ENCODE data around the gene ACOT11. TPM values are rescaled to one million over a fixed set of nuclear protein-coding genes. Genes with fewer than 3 reads are reported as not detected.

ACOT11 gene
- polyA plus RNA-seq, 1 donor from 2014 or later: not detected

DNA sequence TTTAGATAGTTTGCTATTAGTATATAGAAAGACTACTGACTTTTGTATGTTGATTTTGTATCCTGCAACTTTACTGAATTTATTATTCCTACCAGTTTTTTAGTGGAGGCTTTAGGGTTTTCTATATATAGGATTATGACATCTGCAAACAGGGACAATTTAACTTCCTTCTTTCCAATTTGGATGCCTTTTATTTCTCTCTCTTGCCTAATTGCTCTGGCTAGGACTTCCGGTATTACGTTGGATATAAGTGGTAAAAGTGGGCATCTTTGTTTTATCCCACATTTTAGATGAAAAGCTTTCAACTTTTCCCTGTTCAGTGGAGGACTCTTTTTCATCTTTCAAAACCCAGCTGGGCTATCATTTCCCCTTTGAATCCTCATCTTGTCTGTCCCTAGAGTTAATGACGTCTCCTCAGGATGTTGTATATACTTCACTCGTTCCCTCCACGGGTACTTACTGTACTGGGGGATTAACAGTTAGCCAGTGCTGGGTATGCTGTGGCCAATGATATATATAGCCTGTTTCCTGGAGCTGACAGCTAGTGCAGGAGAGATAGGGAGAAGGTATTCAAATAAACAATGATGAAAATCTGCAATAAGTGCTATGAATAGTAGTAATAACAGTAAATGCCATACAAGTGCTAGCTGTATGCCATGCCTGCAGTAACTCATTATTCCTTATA, 9.8 kb downstream of the ACOT11 start:
- H3K27ac ChIP-seq (ENCODE audit: low read length): no peak overlapping the region
- H3K4me3 ChIP-seq (ENCODE audit: low read length): no peak overlapping the region
- no peak overlapping the region for H2AFZ ChIP-seq (ENCODE audit: low read depth, low read length)
- TF ChIP-seq SMC3 (conservative IDR thresholded peaks at IDR 0.05; ENCODE audit: poor library complexity) (no peak), TAF1 (IDR thresholded peaks at IDR 0.05; ENCODE audit: low read depth) (no peak), MXI1 (conservative IDR thresholded peaks at IDR 0.05; ENCODE audit: poor library complexity, severe bottlenecking) (no peak), EP300 (conservative IDR thresholded peaks at IDR 0.05; ENCODE audit: poor library complexity, severe bottlenecking) (no peak), POLR2AphosphoS5 (IDR thresholded peaks at IDR 0.05) (no peak), RAD21 (conservative IDR thresholded peaks at IDR 0.05) (no peak), EZH2 (IDR thresholded peaks at IDR 0.05; ENCODE audit: borderline replicate concordance, insufficient read depth, low read length, poor library complexity, severe bottlenecking) (no peak)
- TF ChIP-seq, protein P1, sequence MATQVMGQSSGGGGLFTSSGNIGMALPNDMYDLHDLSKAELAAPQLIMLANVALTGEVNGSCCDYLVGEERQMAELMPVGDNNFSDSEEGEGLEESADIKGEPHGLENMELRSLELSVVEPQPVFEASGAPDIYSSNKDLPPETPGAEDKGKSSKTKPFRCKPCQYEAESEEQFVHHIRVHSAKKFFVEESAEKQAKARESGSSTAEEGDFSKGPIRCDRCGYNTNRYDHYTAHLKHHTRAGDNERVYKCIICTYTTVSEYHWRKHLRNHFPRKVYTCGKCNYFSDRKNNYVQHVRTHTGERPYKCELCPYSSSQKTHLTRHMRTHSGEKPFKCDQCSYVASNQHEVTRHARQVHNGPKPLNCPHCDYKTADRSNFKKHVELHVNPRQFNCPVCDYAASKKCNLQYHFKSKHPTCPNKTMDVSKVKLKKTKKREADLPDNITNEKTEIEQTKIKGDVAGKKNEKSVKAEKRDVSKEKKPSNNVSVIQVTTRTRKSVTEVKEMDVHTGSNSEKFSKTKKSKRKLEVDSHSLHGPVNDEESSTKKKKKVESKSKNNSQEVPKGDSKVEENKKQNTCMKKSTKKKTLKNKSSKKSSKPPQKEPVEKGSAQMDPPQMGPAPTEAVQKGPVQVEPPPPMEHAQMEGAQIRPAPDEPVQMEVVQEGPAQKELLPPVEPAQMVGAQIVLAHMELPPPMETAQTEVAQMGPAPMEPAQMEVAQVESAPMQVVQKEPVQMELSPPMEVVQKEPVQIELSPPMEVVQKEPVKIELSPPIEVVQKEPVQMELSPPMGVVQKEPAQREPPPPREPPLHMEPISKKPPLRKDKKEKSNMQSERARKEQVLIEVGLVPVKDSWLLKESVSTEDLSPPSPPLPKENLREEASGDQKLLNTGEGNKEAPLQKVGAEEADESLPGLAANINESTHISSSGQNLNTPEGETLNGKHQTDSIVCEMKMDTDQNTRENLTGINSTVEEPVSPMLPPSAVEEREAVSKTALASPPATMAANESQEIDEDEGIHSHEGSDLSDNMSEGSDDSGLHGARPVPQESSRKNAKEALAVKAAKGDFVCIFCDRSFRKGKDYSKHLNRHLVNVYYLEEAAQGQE (IDR thresholded peaks at IDR 0.05; ENCODE audit: borderline replicate concordance): no peak
- TF ChIP-seq, protein P2, sequence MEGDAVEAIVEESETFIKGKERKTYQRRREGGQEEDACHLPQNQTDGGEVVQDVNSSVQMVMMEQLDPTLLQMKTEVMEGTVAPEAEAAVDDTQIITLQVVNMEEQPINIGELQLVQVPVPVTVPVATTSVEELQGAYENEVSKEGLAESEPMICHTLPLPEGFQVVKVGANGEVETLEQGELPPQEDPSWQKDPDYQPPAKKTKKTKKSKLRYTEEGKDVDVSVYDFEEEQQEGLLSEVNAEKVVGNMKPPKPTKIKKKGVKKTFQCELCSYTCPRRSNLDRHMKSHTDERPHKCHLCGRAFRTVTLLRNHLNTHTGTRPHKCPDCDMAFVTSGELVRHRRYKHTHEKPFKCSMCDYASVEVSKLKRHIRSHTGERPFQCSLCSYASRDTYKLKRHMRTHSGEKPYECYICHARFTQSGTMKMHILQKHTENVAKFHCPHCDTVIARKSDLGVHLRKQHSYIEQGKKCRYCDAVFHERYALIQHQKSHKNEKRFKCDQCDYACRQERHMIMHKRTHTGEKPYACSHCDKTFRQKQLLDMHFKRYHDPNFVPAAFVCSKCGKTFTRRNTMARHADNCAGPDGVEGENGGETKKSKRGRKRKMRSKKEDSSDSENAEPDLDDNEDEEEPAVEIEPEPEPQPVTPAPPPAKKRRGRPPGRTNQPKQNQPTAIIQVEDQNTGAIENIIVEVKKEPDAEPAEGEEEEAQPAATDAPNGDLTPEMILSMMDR (IDR thresholded peaks at IDR 0.05; ENCODE audit: poor library complexity, severe bottlenecking): no peak
- no peak overlapping the region for H3K4me2 ChIP-seq (ENCODE audit: low read length)
- H3K9me3 ChIP-seq (ENCODE audit: low read length): no peaks in the 10 kb centered on the region
- no peak overlapping the region for H3K9ac ChIP-seq (ENCODE audit: low read length)
- no peaks in the 10 kb centered on the region for H3K79me2 ChIP-seq (replicated peaks; ENCODE audit: insufficient read depth, low read length)
- no peaks in the 10 kb centered on the region for H3K9me2 ChIP-seq (ENCODE audit: insufficient read depth, low read length)
- no peaks in the 10 kb centered on the region for H3K27me3 ChIP-seq (ENCODE audit: insufficient read depth, low read depth, low read length)
- no peaks in the 10 kb centered on the region for H3F3A ChIP-seq (ENCODE audit: insufficient read depth, low read length, poor library complexity, severe bottlenecking)
- H4K20me1 ChIP-seq (ENCODE audit: insufficient read depth): no peaks in the 10 kb centered on the region
- H3K36me3 ChIP-seq (ENCODE audit: insufficient read depth, low read length): no peaks in the 10 kb centered on the region

DNA sequence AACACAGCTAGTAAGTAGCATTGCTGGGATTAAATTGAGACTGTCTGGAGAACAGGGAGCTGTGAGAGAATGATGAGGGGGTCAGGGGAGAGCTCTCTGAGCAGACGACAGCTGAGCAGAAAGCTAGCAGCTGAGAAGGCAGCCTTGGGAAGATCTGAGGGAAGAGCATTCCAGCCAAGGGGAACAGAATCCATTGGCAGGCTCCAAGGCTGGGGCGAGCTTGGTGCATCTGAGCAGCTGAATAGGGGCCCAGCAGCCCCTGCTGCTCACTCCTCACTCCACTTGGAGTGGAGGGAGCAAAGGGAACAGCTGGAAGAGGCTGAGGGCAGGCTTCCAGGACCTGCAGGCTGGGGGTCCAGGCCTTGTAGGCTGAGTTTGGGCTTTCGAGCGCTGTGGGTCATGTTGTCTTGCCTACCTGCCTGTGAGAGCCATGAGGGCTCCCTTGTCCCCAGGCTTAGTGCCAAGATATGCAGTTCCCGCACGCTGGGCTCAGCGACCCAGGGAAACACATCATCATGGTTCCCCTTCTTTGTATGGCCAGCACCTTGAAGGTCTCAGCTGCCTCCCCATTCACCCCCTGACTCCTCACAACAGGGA, 10.5 kb downstream of the ACOT11 start:
- Histone ChIP-seq H3K4me3 (ENCODE audit: low read length) (no peak overlapping the region), H3K36me3 (ENCODE audit: insufficient read depth, low read length) (no peaks in the 10 kb centered on the region), H3K27me3 (ENCODE audit: insufficient read depth, low read depth, low read length) (no peaks in the 10 kb centered on the region), H2AFZ (ENCODE audit: low read depth, low read length) (no peak overlapping the region), H3K79me2 (replicated peaks; ENCODE audit: insufficient read depth, low read length) (no peaks in the 10 kb centered on the region), H3K4me2 (ENCODE audit: low read length) (no peak overlapping the region), H3K27ac (ENCODE audit: low read length) (no peak overlapping the region), H4K20me1 (ENCODE audit: insufficient read depth) (no peaks in the 10 kb centered on the region), H3F3A (ENCODE audit: insufficient read depth, low read length, poor library complexity, severe bottlenecking) (no peaks in the 10 kb centered on the region), H3K9ac (ENCODE audit: low read length) (no peak overlapping the region), H3K9me2 (ENCODE audit: insufficient read depth, low read length) (no peaks in the 10 kb centered on the region), H3K9me3 (ENCODE audit: low read length) (no peaks in the 10 kb centered on the region)
- no peak for TF ChIP-seq POLR2AphosphoS5 (IDR thresholded peaks at IDR 0.05)
- no peak for TF ChIP-seq MXI1 (conservative IDR thresholded peaks at IDR 0.05; ENCODE audit: poor library complexity, severe bottlenecking)
- TF ChIP-seq, protein P2 (IDR thresholded peaks at IDR 0.05; ENCODE audit: poor library complexity, severe bottlenecking): no peak
- TF ChIP-seq TAF1 (IDR thresholded peaks at IDR 0.05; ENCODE audit: low read depth): no peak
- no peak for TF ChIP-seq EP300 (conservative IDR thresholded peaks at IDR 0.05; ENCODE audit: poor library complexity, severe bottlenecking)
- TF ChIP-seq, protein P1 (IDR thresholded peaks at IDR 0.05; ENCODE audit: borderline replicate concordance): no peak
- no peak for TF ChIP-seq EZH2 (IDR thresholded peaks at IDR 0.05; ENCODE audit: borderline replicate concordance, insufficient read depth, low read length, poor library complexity, severe bottlenecking)
- TF ChIP-seq RAD21 (conservative IDR thresholded peaks at IDR 0.05): no peak
- no peak for TF ChIP-seq SMC3 (conservative IDR thresholded peaks at IDR 0.05; ENCODE audit: poor library complexity)

Data from neural cell (in vitro differentiated cells).